Endothelial cell (in vitro differentiated cells): Measurements from ENCODE around the gene MAML3. TPM values are rescaled to one million over a fixed set of nuclear protein-coding genes. Genes with fewer than 3 reads are reported as not detected.

Experiments used
- DNase-seq: peaks from one replicate; pipeline ENCODE4 v3.0.0; 2021; ENCODE audit warnings: low spot score
- H3K27ac Mint-ChIP-seq: one replicate; pipeline ENCODE4 v1.8.0; 2021; ENCODE audit warnings: mixed read lengths, inconsistent platforms; ENCODE audit not compliant: unreplicated experiment
- H3K27me3 Mint-ChIP-seq: one replicate; pipeline ENCODE4 v1.8.0; 2021; ENCODE audit warnings: mild to moderate bottlenecking, moderate library complexity, mixed read lengths, inconsistent platforms; ENCODE audit not compliant: unreplicated experiment
- H3K36me3 Mint-ChIP-seq: one replicate; pipeline ENCODE4 v1.8.0; 2021; ENCODE audit warnings: mild to moderate bottlenecking, low read depth, mixed read lengths, inconsistent platforms; ENCODE audit not compliant: unreplicated experiment
- H3K4me1 Mint-ChIP-seq: one replicate; pipeline ENCODE4 v1.8.0; 2021; ENCODE audit warnings: mild to moderate bottlenecking, mixed read lengths, inconsistent platforms; ENCODE audit not compliant: unreplicated experiment
- H3K4me3 Mint-ChIP-seq: one replicate; pipeline ENCODE4 v1.8.0; 2021; ENCODE audit warnings: mild to moderate bottlenecking, mixed read lengths, inconsistent platforms; ENCODE audit not compliant: unreplicated experiment
- H3K9me3 Mint-ChIP-seq: one replicate; pipeline ENCODE4 v1.8.0; 2021; ENCODE audit warnings: mixed read lengths, inconsistent platforms; ENCODE audit not compliant: unreplicated experiment
- CTCF ChIP-seq: fragments of 200-600 bp; sonication (generic); IDR thresholded peaks from one replicate; pipeline ENCODE4 v1.5.0; 2021; ENCODE audit warnings: antibody characterized with exemption; ENCODE audit not compliant: unreplicated experiment
- total RNA-seq: library from RNA; stranded (reverse); fragmentation: NEBNext Ultra II Directional; extraction: Animal tissue kit (Norgen Biotek cat#: 25700); gene quantifications from one replicate; pipeline ENCODE4 v1.2.1, GENCODE V29; 2021; ENCODE audit not compliant: unreplicated experiment

The MAML3 gene
- total RNA-seq, 1 donor from 2014 or later: 31.0 TPM

- H3K9me3 Mint-ChIP-seq: no peaks in the 10 kb centered on the region
- H3K27ac Mint-ChIP-seq: peak overlapping the region; percentile 81
- peaks cover 12% of the 10 kb centered on the region for H3K27me3 Mint-ChIP-seq
- H3K4me3 Mint-ChIP-seq: peak overlapping the region; percentile 22
- no peak for TF ChIP-seq CTCF
- DNase-seq: peak; percentile 19
- peaks cover 70% of the 10 kb centered on the region for H3K4me1 Mint-ChIP-seq
- H3K36me3 Mint-ChIP-seq: peaks cover 4% of the 10 kb centered on the region
Measured at GRCh38 chr4:140099983-140100382, 54.0 kb downstream of the MAML3 start.

DNA sequence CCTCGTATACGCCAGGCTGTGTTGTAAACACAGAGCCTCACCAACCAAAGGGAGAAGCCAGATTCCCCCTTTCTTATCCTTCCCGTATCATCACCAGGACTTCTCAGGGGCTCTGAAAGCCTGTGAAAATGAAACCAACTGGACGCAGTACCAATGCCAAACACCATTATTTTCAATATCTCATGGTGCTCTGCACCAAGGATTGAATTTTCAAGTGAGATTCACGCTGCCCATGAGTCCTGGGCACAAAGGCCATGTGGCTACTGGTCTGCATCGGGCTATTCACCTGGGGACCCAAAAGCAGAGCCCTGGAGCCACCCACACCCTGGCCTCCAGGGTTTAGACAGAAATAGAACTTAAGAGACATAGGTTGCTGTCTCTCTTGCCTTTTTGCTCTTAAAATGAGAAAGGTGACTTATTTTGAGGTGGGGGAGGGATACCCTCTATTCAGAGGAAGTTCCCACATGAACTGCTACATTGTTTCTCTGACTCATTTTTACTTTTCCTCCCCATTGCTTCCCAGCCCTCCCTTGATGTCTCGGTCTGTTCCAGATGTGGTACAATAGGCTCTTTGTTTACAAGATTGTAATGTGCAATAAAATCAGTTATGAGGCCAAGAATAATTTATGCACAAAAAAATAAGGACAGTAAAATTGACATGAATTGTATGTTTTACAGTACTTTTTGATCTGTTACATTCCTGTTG is 55.4 kb downstream of the MAML3 start:
- Mint-ChIP-seq H3K4me3 (peak overlapping the region; percentile 39), H3K36me3 (peaks cover 4% of the 10 kb centered on the region), H3K27me3 (peaks cover 12% of the 10 kb centered on the region), H3K27ac (peak overlapping the region; percentile 90), H3K9me3 (no peaks in the 10 kb centered on the region), H3K4me1 (peaks cover 81% of the 10 kb centered on the region)
- no peak for DNase-seq
- no peak for TF ChIP-seq CTCF

DNA sequence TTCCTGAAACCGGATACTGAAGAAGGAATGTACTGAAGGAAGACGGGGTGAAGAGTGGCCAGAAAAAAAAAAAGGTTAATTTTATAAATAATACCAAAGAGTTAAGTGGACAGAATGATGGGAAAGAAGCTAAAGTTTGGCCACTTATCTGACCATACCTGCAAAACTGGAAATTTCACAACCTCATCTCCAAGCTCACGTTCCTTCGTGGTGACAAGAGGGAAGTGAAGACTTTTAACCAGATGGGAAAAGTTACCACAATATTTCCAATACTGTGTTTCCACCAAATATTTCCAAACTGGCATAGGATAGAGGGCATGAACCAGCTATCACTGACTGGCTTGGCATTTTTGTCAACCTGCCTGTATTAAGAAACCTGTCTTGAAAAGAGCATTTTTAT is 56.4 kb downstream of the MAML3 start:
- peaks cover 84% of the 10 kb centered on the region for H3K4me1 Mint-ChIP-seq
- TF ChIP-seq CTCF: no peak
- H3K27ac Mint-ChIP-seq: peak overlapping the region; percentile 39

GRCh38 chr4:140096921-140097320 is 57.1 kb downstream of the MAML3 start:
- no peaks in the 10 kb centered on the region for H3K9me3 Mint-ChIP-seq
- H3K4me1 Mint-ChIP-seq: peaks cover 88% of the 10 kb centered on the region
- peaks cover 12% of the 10 kb centered on the region for H3K27me3 Mint-ChIP-seq
- no peak overlapping the region for H3K4me3 Mint-ChIP-seq
- peaks cover 4% of the 10 kb centered on the region for H3K36me3 Mint-ChIP-seq
- DNase-seq: no peak
- H3K27ac Mint-ChIP-seq: peak overlapping the region; percentile 33
- no peak for TF ChIP-seq CTCF

More for the DNA sequence above, 56.4 kb downstream of the MAML3 start:
- Mint-ChIP-seq H3K4me3 (no peak overlapping the region), H3K36me3 (peaks cover 4% of the 10 kb centered on the region), H3K27me3 (peaks cover 12% of the 10 kb centered on the region), H3K9me3 (no peaks in the 10 kb centered on the region)
- no peak for DNase-seq

GRCh38 chr4:140096483-140096861 is 57.5 kb downstream of the MAML3 start:
- Mint-ChIP-seq H3K36me3 (peaks cover 4% of the 10 kb centered on the region), H3K27ac (peak overlapping the region; percentile 33), H3K4me1 (peaks cover 90% of the 10 kb centered on the region), H3K4me3 (no peak overlapping the region), H3K27me3 (peaks cover 12% of the 10 kb centered on the region), H3K9me3 (no peaks in the 10 kb centered on the region)
- no peak for TF ChIP-seq CTCF
- no peak for DNase-seq
